ENCODE measurements around the gene LTBR.

LTBR gene

GRCh38 chr12:6369916-6370575, 13.9 kb upstream of the LTBR start:
- DNase-seq: no peak

- DNase-seq: no peak
These were observed 13.4 kb upstream of the LTBR start for GRCh38 chr12:6370576-6370935.

- no peak for DNase-seq
These were observed 12.8 kb upstream of the LTBR start for GRCh38 chr12:6370994-6371754.

GRCh38 chr12:6372403-6373003, 11.5 kb upstream of the LTBR start:
- peak; percentile 61 for DNase-seq

GRCh38 chr12:6373022-6373787, 10.8 kb upstream of the LTBR start:
- no peak for DNase-seq

- DNase-seq: no peak
These were observed 9.8 kb upstream of the LTBR start for GRCh38 chr12:6374028-6374785.

- DNase-seq: no peak
These were observed 9.2 kb upstream of the LTBR start for GRCh38 chr12:6374786-6375160.

- DNase-seq: no peak
These were observed 8.5 kb upstream of the LTBR start, which contains the start of gene SCNN1A for GRCh38 chr12:6375269-6376078. Gene SCNN1A, minus strand, starts transcription at chr12:6375563. Its CDS starts 780 bp downstream, at chr12:6374783.

- DNase-seq: peak; percentile 48
These were observed 7.7 kb upstream of the LTBR start for GRCh38 chr12:6376079-6376869.

GRCh38 chr12:6376870-6377666, 6.9 kb upstream of the LTBR start:
- DNase-seq: no peak

GRCh38 chr12:6377667-6377994, 6.3 kb upstream of the LTBR start:
- DNase-seq: no peak

- no peak for DNase-seq
These were observed 5.1 kb upstream of the LTBR start for GRCh38 chr12:6378709-6379472.

- DNase-seq: no peak
These were observed 3.5 kb upstream of the LTBR start for GRCh38 chr12:6380141-6381121.

GRCh38 chr12:6382371-6382770, 1.6 kb upstream of the LTBR start:
- no peak for DNase-seq

- DNase-seq: no peak
These were observed 980 bp upstream of the LTBR start for GRCh38 chr12:6382982-6383381.

GRCh38 chr12:6384499-6385436, 806 bp downstream of the LTBR start:
- DNase-seq: no peak

- no peak for DNase-seq
These were observed 2.1 kb downstream of the LTBR start for GRCh38 chr12:6386038-6386437.
